ENCODE results near the gene POMT2.

Gene POMT2

GRCh38 chr14:77240336-77240915, 80.3 kb downstream of the POMT2 start:
- no peak for DNase-seq (ENCODE audit: low read depth)

DNA sequence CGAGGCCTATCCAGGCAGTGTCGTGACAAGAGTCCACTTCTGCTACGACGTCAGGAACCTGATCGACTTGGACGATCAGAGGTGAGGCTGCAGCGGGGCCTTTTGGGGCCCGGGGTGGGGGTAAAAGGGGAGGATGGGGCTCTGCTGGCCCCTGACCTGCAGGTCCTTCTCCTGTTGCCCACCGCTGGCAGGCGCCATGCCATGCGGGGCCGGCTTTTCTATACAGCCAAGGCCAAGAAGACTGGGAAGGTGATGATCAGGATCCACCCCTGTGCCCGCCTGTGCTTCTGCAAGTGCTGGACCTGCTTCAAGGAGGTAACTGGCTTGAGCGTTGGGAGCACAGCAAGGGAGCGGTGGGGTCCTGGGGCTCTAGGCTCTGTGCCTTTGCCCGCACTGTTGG, 81.3 kb downstream of the POMT2 start:
- no peak for DNase-seq (ENCODE audit: low read depth)

- DNase-seq (ENCODE audit: low read depth) = no peak
These were observed 81.7 kb downstream of the POMT2 start for GRCh38 chr14:77238996-77239395.

DNA sequence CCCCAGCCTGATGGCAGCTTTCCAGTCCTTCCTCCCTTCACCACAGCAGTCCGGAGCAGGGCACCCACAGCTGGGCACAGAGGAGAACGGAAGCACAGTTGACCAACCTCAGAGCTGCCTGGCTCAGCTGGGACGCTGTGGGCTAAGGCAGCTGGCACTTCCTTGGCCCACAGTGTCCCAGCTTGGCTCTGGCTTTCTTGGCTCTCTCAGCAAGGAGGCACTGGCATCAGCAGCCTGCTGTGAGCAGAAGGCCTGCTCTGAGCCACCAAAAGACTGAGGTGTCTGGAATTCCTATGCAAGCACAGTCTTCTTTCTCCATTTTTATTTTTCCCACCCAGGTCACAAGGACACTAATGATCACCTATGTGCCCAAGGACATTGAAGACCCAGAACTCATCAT, 82.3 kb downstream of the POMT2 start:
- DNase-seq (ENCODE audit: low read depth) = no peak

DNA sequence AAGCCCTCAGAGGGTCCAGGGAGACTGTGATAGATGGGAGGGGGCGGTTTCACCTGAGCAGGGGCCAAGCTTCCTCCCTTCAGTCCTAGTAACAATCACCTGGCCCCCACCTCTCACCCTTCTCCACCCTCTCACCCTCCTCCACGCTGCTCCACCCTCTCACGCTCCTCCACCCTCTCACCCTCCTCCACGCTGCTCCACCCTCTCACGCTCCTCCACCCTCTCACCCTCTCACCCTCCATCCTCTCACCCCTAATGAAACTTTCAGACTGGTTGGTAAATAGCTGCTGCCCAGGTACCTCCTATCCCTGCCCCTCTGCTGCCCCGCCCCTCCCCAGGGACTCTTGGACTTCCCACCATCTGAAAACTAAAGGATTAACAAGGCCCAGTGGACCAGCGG, 83.9 kb downstream of the POMT2 start:
- no peak for DNase-seq (ENCODE audit: low read depth)

DNA sequence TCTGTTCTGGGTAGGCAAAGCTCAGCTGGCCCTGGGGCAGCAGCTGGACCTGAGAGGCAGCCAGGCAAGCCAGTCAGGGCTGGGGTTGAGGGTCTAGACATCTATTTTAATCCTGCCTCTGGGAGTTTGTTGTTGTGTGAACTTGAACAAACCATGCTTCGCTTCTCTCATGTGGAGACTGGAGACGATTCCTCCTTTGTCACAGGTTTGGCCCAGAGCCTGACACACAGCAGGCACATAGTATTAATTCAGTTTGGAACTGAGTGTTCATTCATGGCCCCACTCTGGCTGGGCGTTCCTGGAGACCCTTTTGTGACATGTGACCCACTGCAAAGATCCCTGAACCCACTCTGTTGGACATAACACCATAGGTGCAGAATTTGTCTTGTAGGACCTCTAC, 89.0 kb downstream of the POMT2 start:
- no peak for DNase-seq (ENCODE audit: low read depth)

GRCh38 chr14:77230914-77231313, 89.8 kb downstream of the POMT2 start:
- DNase-seq (ENCODE audit: low read depth) = no peak

DNA sequence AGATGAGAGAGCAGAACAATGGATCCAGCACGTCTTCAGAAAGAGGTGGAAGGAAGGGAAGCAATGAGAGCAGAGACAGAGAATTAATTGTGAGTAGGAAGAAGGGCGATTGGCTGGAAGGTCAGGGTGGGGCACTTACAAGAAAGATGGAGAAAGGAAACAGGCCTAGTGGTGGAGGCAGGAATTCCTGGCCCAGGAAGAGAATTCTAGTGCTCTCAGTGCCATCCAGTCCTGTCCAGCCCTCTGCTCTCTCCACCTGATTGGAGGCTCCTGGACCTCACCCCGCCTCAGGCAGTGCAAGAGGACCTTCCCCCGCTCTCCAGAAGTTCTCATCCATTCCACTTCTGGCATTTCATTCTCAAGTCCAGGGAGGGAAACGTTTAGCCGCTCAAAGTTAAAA, 92.6 kb downstream of the POMT2 start:
- no peak for DNase-seq (ENCODE audit: low read depth)

DNA sequence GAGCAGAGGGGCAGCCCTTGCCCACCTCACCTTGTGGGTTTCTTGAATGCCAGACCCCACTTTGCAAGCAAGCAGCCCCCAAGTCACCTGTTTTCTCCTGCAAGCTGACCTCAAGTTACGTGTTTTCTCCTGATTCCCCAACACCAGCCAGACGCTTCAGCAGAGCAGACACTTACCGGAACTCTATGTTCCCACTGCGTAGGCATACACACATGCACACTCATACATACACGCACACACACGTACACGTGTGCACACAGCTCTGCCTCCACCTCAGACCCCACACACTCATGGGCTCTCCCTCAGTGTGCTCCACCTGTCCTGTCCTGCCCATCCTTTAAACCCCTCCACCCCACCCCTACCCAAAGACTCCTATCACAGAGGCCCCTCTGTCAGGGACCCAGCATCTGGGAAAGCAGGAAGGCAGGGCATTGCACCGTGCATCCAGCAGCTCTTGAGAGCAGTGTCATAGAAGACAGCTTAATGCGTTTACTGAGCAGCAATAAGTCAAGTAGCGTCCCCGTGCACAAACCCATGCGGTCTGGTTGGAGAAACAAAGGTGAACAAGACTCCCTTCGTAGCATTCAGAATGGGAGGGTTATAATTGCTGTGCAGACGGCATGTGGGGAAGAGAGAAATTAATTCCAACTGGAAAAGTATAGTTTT, 94.7 kb downstream of the POMT2 start:
- DNase-seq (ENCODE audit: low read depth) = no peak

- DNase-seq (ENCODE audit: low read depth) = no peak
These were observed 95.4 kb downstream of the POMT2 start for GRCh38 chr14:77225254-77225653.

Measured in amniotic epithelial cell (primary cell).